CD4-positive, CD25-positive, alpha-beta regulatory T cell (primary cell): ENCODE data around the gene DFFA. TPM values are rescaled to one million over a fixed set of nuclear protein-coding genes. Genes with fewer than 3 reads are reported as not detected.
A peak's percentile ranks its signal among the peaks of the same experiment; 100 is the strongest.
"Not testable (repeated sequence)": the region's sequence is repeated elsewhere in the genome, so short reads cannot be mapped to it uniquely, and the experiment has no call there.

Experiments
- ATAC-seq, 2 donors: fragments of 150-1000 bp; cut with Tn5 transposase; one replicate each; pipeline ENCODE4 v1.10.0; 2021; ENCODE audit warnings: low read depth in 2 of 2, moderate number of reproducible peaks in 2 of 2, moderate library complexity in 1 of 2
- DNase-seq, 3 donors: peaks; one replicate each; pipeline versions ENCODE4 v3.0.0 to v3.0.0-alpha.2; 2012 to 2022; ENCODE audit warnings: mixed read lengths in 1 of 3
- H3K27ac ChIP-seq: one replicate; pipeline ENCODE4 v1.7.0; 2013; ENCODE audit warnings: mild to moderate bottlenecking, low read length; ENCODE audit not compliant: insufficient read depth, poor library complexity, severe bottlenecking
- H3K27me3 ChIP-seq: one replicate; pipeline ENCODE4 v1.7.0; 2013; ENCODE audit warnings: low read length; ENCODE audit not compliant: control insufficient read depth, insufficient read depth
- H3K36me3 ChIP-seq: one replicate; pipeline ENCODE4 v1.7.0; 2013; ENCODE audit warnings: mild to moderate bottlenecking, low read length, moderate library complexity; ENCODE audit not compliant: control insufficient read depth, insufficient read depth
- H3K4me1 ChIP-seq: 2 replicates; pipeline ENCODE4 v1.7.0; 2013; ENCODE audit warnings: mild to moderate bottlenecking, low read length; ENCODE audit not compliant: insufficient read depth, control insufficient read depth, poor library complexity, severe bottlenecking
- H3K4me3 ChIP-seq: one replicate; pipeline ENCODE4 v1.7.0; 2013; ENCODE audit warnings: low read depth, mild to moderate bottlenecking, low read length, moderate library complexity
- H3K9me3 ChIP-seq, 2 experiments: 1 replicate in 1 of 2; 2 replicates in 1 of 2; pipeline ENCODE4 v1.7.0; 2013; ENCODE audit warnings: low read length in 2 of 2, mild to moderate bottlenecking in 1 of 2, moderate library complexity in 1 of 2; ENCODE audit not compliant: control insufficient read depth in 2 of 2
- H3K27ac Mint-ChIP-seq, 3 donors: one replicate each; pipeline ENCODE4 v1.8.0; 2020 to 2022; ENCODE audit warnings: mild to moderate bottlenecking in 3 of 3, mixed read lengths in 3 of 3, moderate library complexity in 2 of 3
- H3K27me3 Mint-ChIP-seq: one replicate; pipeline ENCODE4 v1.8.0; 2022; ENCODE audit warnings: mild to moderate bottlenecking, mixed read lengths
- H3K36me3 Mint-ChIP-seq: one replicate; pipeline ENCODE4 v1.8.0; 2020; ENCODE audit warnings: mixed read lengths
- H3K4me1 Mint-ChIP-seq, 4 donors: one replicate each; pipeline ENCODE4 v1.8.0; 2020 to 2022; ENCODE audit warnings: mixed read lengths in 4 of 4, mild to moderate bottlenecking in 1 of 4
- H3K4me3 Mint-ChIP-seq, 4 donors: one replicate each; pipeline ENCODE4 v1.8.0; 2020 to 2022; ENCODE audit warnings: mild to moderate bottlenecking in 4 of 4, mixed read lengths in 4 of 4, moderate library complexity in 3 of 4
- H3K9me3 Mint-ChIP-seq, 7 donors: one replicate each; pipeline ENCODE4 v1.8.0; 2020 to 2022; ENCODE audit warnings: mixed read lengths in 7 of 7, mild to moderate bottlenecking in 3 of 7, moderate library complexity in 2 of 7
- polyA plus RNA-seq, 4 donors: library from polyadenylated mRNA; unstranded; fragments of 300-500 nt; fragmentation: Illumina TruSeq; gene quantifications; one replicate each; pipeline ENCODE4 v1.2.3, GENCODE V29; 2021
- total RNA-seq: library from RNA; stranded (reverse); gene quantifications from one replicate; pipeline ENCODE4 v1.2.3, GENCODE V29; 2022

The DFFA gene
- total and polyA plus RNA-seq, 5 donors from 2014 or later = 16.3 to 21.4 (median 19.2) TPM

- no peaks in the 10 kb centered on the region for H3K36me3 ChIP-seq
- H3K27me3 Mint-ChIP-seq = no peaks in the 10 kb centered on the region
- no peak for ATAC-seq
- H3K9me3 ChIP-seq = no peaks in the 10 kb centered on the region
- H3K27ac Mint-ChIP-seq = no peak overlapping the region
- H3K36me3 Mint-ChIP-seq = peaks cover 3% of the 10 kb centered on the region
- H3K27ac ChIP-seq = no peak overlapping the region
- H3K4me1 ChIP-seq = peaks cover 19% of the 10 kb centered on the region
- no peak for DNase-seq
- H3K4me1 Mint-ChIP-seq = peaks cover 9 to 28% (median 18%) of the 10 kb centered on the region in 4 donors
- no peaks in the 10 kb centered on the region for H3K27me3 ChIP-seq
- H3K4me3 Mint-ChIP-seq = peak overlapping the region in 3 of 4 donors; percentile 28 to 52 (median 47)
- H3K9me3 Mint-ChIP-seq = no peaks in the 10 kb centered on the region
- no peak overlapping the region for H3K4me3 ChIP-seq
Measured at GRCh38 chr1:10432910-10433700, 39.2 kb downstream of the DFFA start.

GRCh38 chr1:10431070-10431730 lies 41.1 kb downstream of the DFFA start:
- Mint-ChIP-seq H3K9me3 (no peaks in the 10 kb centered on the region), H3K27ac (peak overlapping the region; percentile 85 to 95 (median 92)), H3K36me3 (peaks cover 3% of the 10 kb centered on the region), H3K27me3 (no peaks in the 10 kb centered on the region), H3K4me1 (peaks cover 11 to 28% (median 19%) of the 10 kb centered on the region in 4 donors), H3K4me3 (peak overlapping the region; percentile 85 to 94 (median 90))
- peak overlapping the region; percentile 85 for H3K27ac ChIP-seq
- DNase-seq (peak in 2 of 3 donors; percentile 11 to 34), ATAC-seq (no peak)
- H3K4me1 ChIP-seq = peaks cover 19% of the 10 kb centered on the region
- no peaks in the 10 kb centered on the region for H3K36me3 ChIP-seq
- no peaks in the 10 kb centered on the region for H3K9me3 ChIP-seq
- H3K4me3 ChIP-seq = peak overlapping the region; percentile 69
- no peaks in the 10 kb centered on the region for H3K27me3 ChIP-seq

GRCh38 chr1:10430216-10431069 lies 41.9 kb downstream of the DFFA start, which contains the start of gene CENPS:
Gene CENPS (plus strand): TSS chr1:10430433. CDS start chr1:10430518, 85 bp downstream.
- peak; percentile 79 to 81 for ATAC-seq

GRCh38 chr1:10429868-10430215 lies 42.5 kb downstream of the DFFA start:
- no peak for DNase-seq
- Histone ChIP-seq H3K4me1 (peaks cover 19% of the 10 kb centered on the region), H3K27ac (peak overlapping the region; percentile 85), H3K4me3 (peak overlapping the region; percentile 85), H3K9me3 (no peaks in the 10 kb centered on the region), H3K27me3 (no peaks in the 10 kb centered on the region), H3K36me3 (no peaks in the 10 kb centered on the region)
- H3K9me3 Mint-ChIP-seq = no peaks in the 10 kb centered on the region
- peak overlapping the region; percentile 85 to 94 (median 90) for H3K4me3 Mint-ChIP-seq
- peaks cover 11 to 28% (median 19%) of the 10 kb centered on the region in 4 donors for H3K4me1 Mint-ChIP-seq
- no peaks in the 10 kb centered on the region for H3K36me3 Mint-ChIP-seq
- ATAC-seq = no peak
- no peaks in the 10 kb centered on the region for H3K27me3 Mint-ChIP-seq
- peak overlapping the region; percentile 92 to 95 (median 94) for H3K27ac Mint-ChIP-seq

More at GRCh38 chr1:10430216-10431069, 41.9 kb downstream of the DFFA start, which contains the start of gene CENPS:
- peaks cover 11 to 28% (median 19%) of the 10 kb centered on the region in 4 donors for H3K4me1 Mint-ChIP-seq
- Histone ChIP-seq H3K27ac (peak within 1 kb of the TSS; percentile 85), H3K4me1 (peaks cover 19% of the 10 kb centered on the region), H3K36me3 (no peaks in the 10 kb centered on the region), H3K9me3 (no peaks in the 10 kb centered on the region), H3K4me3 (peak within 1 kb of the TSS; percentile 85), H3K27me3 (no peaks in the 10 kb centered on the region)
- H3K9me3 Mint-ChIP-seq = no peaks in the 10 kb centered on the region
- peak within 1 kb of the TSS; percentile 85 to 94 (median 90) for H3K4me3 Mint-ChIP-seq
- H3K27ac Mint-ChIP-seq = peak within 1 kb of the TSS; percentile 92 to 95 (median 94)
- peaks cover 3% of the 10 kb centered on the region for H3K36me3 Mint-ChIP-seq
- peak; percentile 78 to 89 (median 88) for DNase-seq
- no peaks in the 10 kb centered on the region for H3K27me3 Mint-ChIP-seq

GRCh38 chr1:10428984-10429383 lies 43.3 kb downstream of the DFFA start:
- no peak for ATAC-seq
- Histone ChIP-seq H3K4me3 (no peak overlapping the region), H3K9me3 (no peaks in the 10 kb centered on the region), H3K36me3 (no peaks in the 10 kb centered on the region), H3K4me1 (peaks cover 19% of the 10 kb centered on the region), H3K27me3 (no peaks in the 10 kb centered on the region), H3K27ac (no peak overlapping the region)
- peak overlapping the region in 2 of 4 donors; percentile 85 to 92 for H3K4me3 Mint-ChIP-seq
- H3K36me3 Mint-ChIP-seq = no peaks in the 10 kb centered on the region
- peaks cover 6 to 26% (median 17%) of the 10 kb centered on the region in 4 donors for H3K4me1 Mint-ChIP-seq
- H3K27me3 Mint-ChIP-seq = no peaks in the 10 kb centered on the region
- no peaks in the 10 kb centered on the region for H3K9me3 Mint-ChIP-seq
- no peak for DNase-seq
- peak overlapping the region in 2 of 3 donors; percentile 88 to 92 for H3K27ac Mint-ChIP-seq

- H3K4me3 ChIP-seq, H3K27me3 ChIP-seq, H3K36me3 ChIP-seq, H3K27me3 Mint-ChIP-seq, DNase-seq, H3K9me3 ChIP-seq, ATAC-seq, H3K36me3 Mint-ChIP-seq, H3K9me3 Mint-ChIP-seq, H3K27ac Mint-ChIP-seq, H3K4me3 Mint-ChIP-seq, H3K27ac ChIP-seq: not testable (repeated sequence)
- H3K4me1 ChIP-seq = peaks cover 18% of the 10 kb centered on the region
- H3K4me1 Mint-ChIP-seq = peaks cover 6 to 21% (median 15%) of the 10 kb centered on the region in 4 donors
Measured at GRCh38 chr1:10426535-10426848, 45.8 kb downstream of the DFFA start.

- H3K36me3 ChIP-seq, H3K9me3 Mint-ChIP-seq, ATAC-seq, H3K27me3 ChIP-seq, H3K27ac ChIP-seq, H3K9me3 ChIP-seq, DNase-seq, H3K4me3 ChIP-seq, H3K27ac Mint-ChIP-seq, H3K4me3 Mint-ChIP-seq, H3K27me3 Mint-ChIP-seq, H3K36me3 Mint-ChIP-seq: not testable (repeated sequence)
- H3K4me1 ChIP-seq = peaks cover 13% of the 10 kb centered on the region
- peaks cover 6 to 16% (median 11%) of the 10 kb centered on the region in 4 donors for H3K4me1 Mint-ChIP-seq
Measured at GRCh38 chr1:10425826-10426534, 46.3 kb downstream of the DFFA start.
